NOMO-1 (cell line): ENCODE data around the gene MBD3L3.
"Not testable (repeated sequence)": the region's sequence is repeated elsewhere in the genome, so short reads cannot be mapped to it uniquely, and the experiment has no call there.

Experiments
- DNase-seq, 2 experiments: peaks; one replicate each; lab custom pipeline; 2025; ENCODE audit not compliant: unreplicated experiment in 2 of 2; lab: John Stamatoyannopoulos, UW

The MBD3L3 gene

GRCh38 chr19:7063764-7064418, 5.4 kb upstream of the MBD3L3 start:
- DNase-seq = no peak

DNA sequence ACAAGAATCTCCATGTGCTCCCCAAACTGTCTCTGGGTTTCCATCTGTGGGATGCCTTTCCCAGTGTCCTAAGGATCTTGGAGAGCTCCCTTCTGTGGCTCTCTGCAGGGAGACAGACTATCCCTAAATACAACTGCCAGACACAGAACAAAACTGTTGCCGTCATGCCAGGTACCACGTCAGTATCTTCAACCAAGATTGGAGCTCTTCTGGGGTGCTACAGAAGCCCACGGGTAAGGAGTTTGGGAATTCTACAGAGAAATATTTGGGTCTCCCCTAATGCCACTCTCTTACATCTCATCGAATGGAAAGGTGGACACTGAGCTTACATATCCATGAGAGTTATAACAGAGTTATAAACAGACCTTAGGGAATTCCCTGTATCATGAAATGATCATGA, 4.9 kb upstream of the MBD3L3 start:
- DNase-seq = no peak

- DNase-seq = not testable (repeated sequence)
Measured at GRCh38 chr19:7059977-7060376, 1.5 kb upstream of the MBD3L3 start.

DNA sequence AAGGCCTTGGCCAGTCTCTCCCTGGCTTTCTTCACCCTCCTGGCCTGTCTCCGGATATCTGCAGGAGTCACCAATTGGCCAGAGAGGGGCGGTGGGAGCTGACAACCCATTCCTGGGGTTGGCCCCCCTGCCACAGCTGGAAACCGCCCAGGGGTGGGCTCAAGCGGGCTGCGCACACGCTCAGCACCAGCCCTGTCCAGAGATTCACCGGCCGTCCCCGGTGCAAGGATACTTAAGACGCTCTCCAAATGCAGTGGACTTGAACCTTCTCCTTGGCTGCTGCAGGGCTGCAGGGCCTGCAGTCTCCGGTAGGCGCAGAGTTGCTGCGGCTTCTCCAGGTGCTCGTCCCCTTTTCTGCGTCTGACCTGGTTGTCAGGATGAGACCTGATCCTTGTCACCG, 2.1 kb downstream of the MBD3L3 start:
- DNase-seq = not testable (repeated sequence)

DNA sequence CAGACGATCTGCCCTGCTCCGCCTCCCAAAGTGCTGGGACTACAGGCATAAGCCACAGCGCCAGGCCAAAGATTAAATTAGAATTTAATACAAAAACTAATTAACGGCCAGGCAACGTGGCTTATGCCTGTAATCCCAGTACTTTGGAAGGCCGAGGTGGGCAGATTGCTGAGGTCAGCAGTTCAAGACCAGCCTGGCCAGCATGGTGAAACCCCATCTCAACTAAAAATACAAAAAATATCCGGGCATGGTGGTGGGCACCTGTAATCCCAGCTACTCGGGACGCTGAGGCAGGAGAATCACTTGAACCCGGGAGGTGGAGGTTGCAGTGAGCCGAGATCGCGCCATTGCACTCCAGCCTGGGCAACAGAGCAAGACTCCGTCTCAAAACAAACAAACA, 2.8 kb downstream of the MBD3L3 start:
- DNase-seq = not testable (repeated sequence)

DNA sequence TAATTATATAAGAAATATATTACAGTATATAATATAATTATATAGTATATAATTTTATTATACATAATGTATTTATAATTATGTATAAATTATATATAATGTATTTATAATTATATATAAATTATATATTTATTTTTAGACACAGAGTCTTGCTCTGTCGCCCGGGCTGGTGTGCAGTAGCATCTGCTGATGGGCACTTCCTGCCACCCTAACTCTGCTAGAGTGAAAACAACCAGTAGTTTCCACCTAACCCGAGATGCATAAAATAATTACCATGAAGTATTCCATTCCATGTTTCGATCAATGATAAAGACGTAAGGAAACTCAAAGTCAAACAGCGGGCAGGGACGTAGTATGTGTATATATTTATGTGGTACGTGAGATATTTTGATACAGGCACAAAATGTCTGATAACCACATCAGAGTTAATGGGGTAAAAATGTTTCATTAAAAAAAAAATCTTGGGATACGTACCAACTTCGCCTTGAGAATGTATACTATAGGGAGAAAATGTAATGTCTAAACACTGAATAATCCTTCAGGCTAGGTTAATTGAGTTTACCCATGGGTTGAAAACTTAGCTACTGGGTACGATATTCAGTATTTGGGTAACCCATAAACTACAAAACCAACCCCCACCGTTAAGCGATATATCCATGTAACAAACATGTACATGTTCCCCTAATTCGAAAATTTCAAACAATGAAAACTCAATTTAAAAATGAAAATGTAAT, 3.7 kb downstream of the MBD3L3 start:
- not testable (repeated sequence) for DNase-seq

DNA sequence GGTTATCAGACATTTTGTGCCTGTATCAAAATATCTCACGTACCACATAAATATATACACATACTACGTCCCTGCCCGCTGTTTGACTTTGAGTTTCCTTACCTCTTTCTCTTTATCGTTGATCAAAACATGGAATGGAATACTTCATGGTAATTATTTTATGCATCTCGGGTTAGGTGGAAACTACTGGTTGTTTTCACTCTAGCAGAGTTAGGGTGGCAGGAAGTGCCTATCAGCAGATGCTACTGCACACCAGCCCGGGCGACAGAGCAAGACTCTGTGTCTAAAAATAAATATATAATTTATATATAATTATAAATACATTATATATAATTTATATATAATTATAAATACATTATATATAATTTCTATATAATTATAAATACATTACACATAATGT, 5.6 kb downstream of the MBD3L3 start:
- DNase-seq = not testable (repeated sequence)

GRCh38 chr19:7051421-7051820, 7.1 kb downstream of the MBD3L3 start:
- DNase-seq = not testable (repeated sequence)

- not testable (repeated sequence) for DNase-seq
Measured at GRCh38 chr19:7049021-7049420, 9.5 kb downstream of the MBD3L3 start, which contains the start of gene MBD3L2. MBD3L2 (plus strand) TSS chr19:7049321; CDS start chr19:7049374, 53 bp downstream.

DNA sequence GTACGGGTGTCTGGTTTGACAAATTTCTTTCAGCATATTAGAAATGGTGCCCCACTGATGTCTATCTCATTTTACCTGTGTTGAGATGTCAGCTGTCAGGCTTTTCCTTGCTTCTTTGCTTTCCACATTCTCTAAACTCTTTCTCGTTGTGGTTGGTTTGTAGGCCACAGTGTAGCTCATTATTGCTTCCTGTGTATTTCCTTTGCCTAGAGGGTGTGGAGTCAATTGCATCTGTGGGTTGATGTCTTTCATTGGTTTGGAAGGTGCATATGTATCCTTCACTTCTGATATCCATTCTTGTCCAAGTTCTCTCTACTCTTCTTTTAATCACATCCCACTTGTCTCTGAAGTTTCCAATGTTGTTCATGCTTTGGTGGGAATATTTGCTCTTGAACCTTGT, 16.9 kb downstream of the MBD3L3 start:
- not testable (repeated sequence) for DNase-seq

DNA sequence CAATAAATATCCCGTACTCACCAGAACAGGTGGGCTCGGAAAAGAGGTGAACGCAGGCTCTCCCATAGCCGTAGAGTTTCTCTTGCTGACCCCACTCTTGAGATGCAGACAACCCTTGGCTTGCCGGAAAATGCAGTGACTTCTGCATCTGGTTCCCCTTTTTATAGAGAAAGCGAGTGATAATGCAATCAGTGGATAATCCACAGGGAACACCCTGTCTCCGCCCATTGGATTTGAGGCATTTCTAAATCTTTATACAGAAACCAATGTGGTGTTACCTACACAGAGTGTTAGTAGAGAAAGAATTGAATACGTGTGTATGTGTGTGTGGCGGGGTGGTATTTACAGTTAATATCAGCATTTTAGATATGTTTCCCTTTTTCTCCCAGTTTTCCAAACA, 18.4 kb downstream of the MBD3L3 start, which contains the start of gene MBD3L4:
MBD3L4 (minus strand) TSS at position 101 of the 400 bp plus-strand sequence; CDS start at position 66, 35 bp downstream.
- not testable (repeated sequence) for DNase-seq

- DNase-seq = not testable (repeated sequence)
Measured at GRCh38 chr19:7030278-7030677, 28.2 kb downstream of the MBD3L3 start, which contains the start of gene MBD3L5. MBD3L5 (plus strand) TSS chr19:7030578; CDS start chr19:7030612, 34 bp downstream.

GRCh38 chr19:7028790-7029189, 29.7 kb downstream of the MBD3L3 start:
- not testable (repeated sequence) for DNase-seq

- not testable (repeated sequence) for DNase-seq
Measured at GRCh38 chr19:7021331-7021730, 37.1 kb downstream of the MBD3L3 start, which contains the start of gene MBD3L2B. MBD3L2B (minus strand) TSS chr19:7021431; CDS start chr19:7021397, 34 bp downstream.

- DNase-seq = no peak
Measured at GRCh38 chr19:7018828-7019227, 39.6 kb downstream of the MBD3L3 start.

GRCh38 chr19:7013678-7014077, 44.8 kb downstream of the MBD3L3 start:
- peak in 1 of 2 experiments; percentile 90 for DNase-seq

DNA sequence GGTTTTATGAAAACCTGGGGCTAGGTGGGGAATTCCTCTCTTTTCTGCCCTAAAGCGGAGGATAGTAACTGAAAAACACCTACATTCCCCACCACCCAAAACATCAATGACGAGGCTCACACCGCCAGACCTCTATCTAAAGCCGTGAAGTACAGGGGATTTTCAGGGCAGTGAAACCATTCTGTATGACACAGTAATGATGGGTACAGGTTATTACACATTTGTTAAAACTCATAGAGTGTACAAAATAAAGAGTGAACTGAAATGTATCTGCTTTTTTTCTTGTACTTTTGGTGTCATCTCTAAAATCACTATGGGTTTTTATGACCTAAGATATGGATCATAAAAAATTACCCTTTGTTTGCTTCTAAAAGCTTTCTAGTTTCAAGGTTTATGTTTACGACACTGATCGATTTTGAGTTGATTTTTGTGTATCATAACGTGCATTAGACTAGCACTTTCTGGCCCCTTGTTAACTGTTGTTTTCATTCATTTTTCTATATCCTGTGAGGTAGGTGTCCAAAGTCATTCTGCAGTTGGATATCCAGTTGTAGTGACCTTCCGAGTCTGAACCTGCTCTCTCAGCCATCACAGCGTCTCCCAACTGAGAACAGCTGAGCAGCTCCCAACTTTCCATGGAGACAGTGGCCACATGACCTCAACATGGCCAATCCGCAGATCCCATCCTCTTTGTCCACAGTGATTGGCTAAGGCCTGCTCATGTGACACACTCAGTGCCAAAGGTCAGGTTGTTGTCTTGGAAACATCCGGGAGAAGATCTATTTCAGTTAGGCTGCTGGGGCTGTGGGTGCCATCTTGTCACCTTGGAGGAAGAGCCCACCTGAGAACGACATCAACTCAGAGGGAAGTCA, 47.5 kb downstream of the MBD3L3 start:
- DNase-seq = no peak

GRCh38 chr19:7007859-7008258, 50.6 kb downstream of the MBD3L3 start:
- peak; percentile 49 to 69 for DNase-seq
